Measurements from ENCODE around the gene TMEM80.
"Not testable (repeated sequence)": the region's sequence is repeated elsewhere in the genome, so short reads cannot be mapped to it uniquely, and the experiment has no call there.

Gene TMEM80
- total RNA-seq, result 4.8 to 18.6 (median 14.5) reads per million in 3 experiments

- DNase-seq, result peak; percentile 99
These were observed at the start of gene TMEM80 for GRCh38 chr11:695538-696248. Gene TMEM80 (plus strand): TSS chr11:695816. CDS start chr11:695828, 12 bp downstream.

- no peak for DNase-seq
These were observed 49.4 kb upstream of the TMEM80 start for GRCh38 chr11:646214-646613.

- not testable (repeated sequence) for DNase-seq
These were observed 47.9 kb upstream of the TMEM80 start for GRCh38 chr11:647672-648158.

- DNase-seq, result no peak
These were observed 45.1 kb upstream of the TMEM80 start for GRCh38 chr11:650482-650881.

- not testable (repeated sequence) for DNase-seq
These were observed 42.5 kb upstream of the TMEM80 start for GRCh38 chr11:653136-653535.

- DNase-seq, result no peak
These were observed 41.8 kb upstream of the TMEM80 start for GRCh38 chr11:653837-654236.

GRCh38 chr11:654444-654843, 41.2 kb upstream of the TMEM80 start:
- DNase-seq, result not testable (repeated sequence)

- no peak for DNase-seq
These were observed 40.4 kb upstream of the TMEM80 start for GRCh38 chr11:655036-655726.

- no peak for DNase-seq
These were observed 39.2 kb upstream of the TMEM80 start for GRCh38 chr11:656426-656825.

GRCh38 chr11:656866-657265, 38.8 kb upstream of the TMEM80 start:
- DNase-seq, result no peak

GRCh38 chr11:657691-658126, 37.9 kb upstream of the TMEM80 start:
- DNase-seq, result no peak

- no peak for DNase-seq
These were observed 36.0 kb upstream of the TMEM80 start for GRCh38 chr11:659532-660085.

GRCh38 chr11:660281-660680, 35.3 kb upstream of the TMEM80 start:
- no peak for DNase-seq

GRCh38 chr11:660681-661444, 34.8 kb upstream of the TMEM80 start:
- no peak for DNase-seq

- no peak for DNase-seq
These were observed 32.8 kb upstream of the TMEM80 start for GRCh38 chr11:662689-663274.

- no peak for DNase-seq
These were observed 30.4 kb upstream of the TMEM80 start for GRCh38 chr11:665062-665703.

GRCh38 chr11:665704-666281, 29.8 kb upstream of the TMEM80 start:
- DNase-seq, result no peak

GRCh38 chr11:673866-674265, 21.8 kb upstream of the TMEM80 start:
- DNase-seq, result no peak

GRCh38 chr11:674406-674805, 21.2 kb upstream of the TMEM80 start:
- no peak for DNase-seq

- DNase-seq, result no peak
These were observed 17.3 kb upstream of the TMEM80 start for GRCh38 chr11:678297-678696.

Data from central memory CD4-positive, alpha-beta T cell (primary cell).